B cell (primary cell): Measurements from ENCODE around the gene WDR54. TPM values are rescaled to one million over a fixed set of nuclear protein-coding genes. Genes with fewer than 3 reads are reported as not detected.

Source experiments
- ATAC-seq: fragments of 200-7000 bp; cut with Tn5 transposase; one replicate; pipeline ENCODE4 v1.10.0; 2021; ENCODE audit warnings: low read depth, mild to moderate bottlenecking, moderate number of reproducible peaks, moderate library complexity
- CTCF ChIA-PET: fragments of 350-600 bp; sonication (Branson Sonifier 250); formaldehyde crosslinking; loops from one replicate; lab custom pipeline; 2021; ENCODE audit warnings: antibody characterized with exemption, inconsistent platforms; lab: Charles Lee
- POLR2A ChIA-PET: fragments of 350-600 bp; sonication (Branson Sonifier 250); formaldehyde crosslinking; loops from one replicate; lab custom pipeline; 2021; ENCODE audit warnings: antibody characterized with exemption; lab: Charles Lee
- DNase-seq: peaks from one replicate; pipeline ENCODE4 v3.0.0; 2013
- H2AFZ ChIP-seq: 2 replicates; pipeline ENCODE4 v1.6.1; 2012; ENCODE audit warnings: mild to moderate bottlenecking, low read depth, low read length; ENCODE audit not compliant: insufficient read depth, poor library complexity, severe bottlenecking
- H3K27ac ChIP-seq, 2 donors: 1 replicate in 1 of 2; 2 replicates in 1 of 2; pipeline ENCODE4 v1.5.1; 2012 to 2013; ENCODE audit warnings: low read length in 2 of 2, mild to moderate bottlenecking in 2 of 2, moderate library complexity in 1 of 2
- H3K27me3 ChIP-seq, 4 experiments: fragments of 200-600 bp in 1 of 4; sonication (generic) in 1 of 4; replicated peaks in 1 of 4; 1 replicate in 2 of 4; 2 replicates in 2 of 4; pipeline versions ENCODE4 v1.6.1 to v1.7.0; 2013 to 2016; ENCODE audit warnings: low read length in 3 of 4, mild to moderate bottlenecking in 2 of 4, mixed read lengths in 1 of 4, moderate library complexity in 1 of 4; ENCODE audit not compliant: insufficient read depth in 4 of 4, control insufficient read depth in 3 of 4; ENCODE audit errors: control extremely low read depth in 1 of 4
- H3K36me3 ChIP-seq, 2 experiments: replicated peaks in 1 of 2; 1 replicate in 1 of 2; 2 replicates in 1 of 2; pipeline versions ENCODE4 v1.6.1 to v1.7.1; 2013; ENCODE audit warnings: low read length in 1 of 2; ENCODE audit not compliant: insufficient read depth in 2 of 2, control insufficient read depth in 1 of 2; ENCODE audit errors: control extremely low read depth in 1 of 2, extremely low read depth in 1 of 2
- H3K4me1 ChIP-seq, 2 donors: fragments of 200-600 bp in 1 of 2; sonication (generic) in 1 of 2; 1 replicate in 1 of 2; 2 replicates in 1 of 2; pipeline versions ENCODE4 v1.5.1 to v1.6.1; 2013 to 2017; ENCODE audit warnings: low read length in 2 of 2; ENCODE audit not compliant: control insufficient read depth in 2 of 2, insufficient read depth in 2 of 2
- H3K4me2 ChIP-seq: replicated peaks from 2 replicates; pipeline ENCODE3; 2012; ENCODE audit warnings: mild to moderate bottlenecking, low read depth, low read length; ENCODE audit not compliant: poor library complexity, severe bottlenecking
- H3K4me3 ChIP-seq, 5 experiments: fragments of 200-600 bp in 1 of 5; sonication (generic) in 1 of 5; 1 replicate in 3 of 5; 2 replicates in 2 of 5; pipeline versions ENCODE4 v1.5.1 to v1.7.0; 2011 to 2016; ENCODE audit warnings: low read length in 4 of 5, mild to moderate bottlenecking in 4 of 5, low read depth in 2 of 5, control low read depth in 1 of 5, moderate library complexity in 1 of 5; ENCODE audit not compliant: insufficient read depth in 1 of 5; ENCODE audit errors: control extremely low read depth in 1 of 5, extremely low read depth in 1 of 5
- H3K79me2 ChIP-seq: fragments of 200-600 bp; sonication (generic); one replicate; pipeline ENCODE4 v1.6.0; 2016; ENCODE audit warnings: low read length; ENCODE audit not compliant: control insufficient read depth, insufficient read depth
- H3K9ac ChIP-seq: fragments of 200-600 bp; sonication (generic); 2 replicates; pipeline ENCODE4 v1.6.1; 2017; ENCODE audit warnings: mild to moderate bottlenecking, low read length, moderate library complexity
- H3K9me3 ChIP-seq, 3 donors: one replicate each; pipeline versions ENCODE4 v1.6.1 to v1.7.1; 2013; ENCODE audit warnings: low read length in 2 of 3; ENCODE audit not compliant: control insufficient read depth in 2 of 3, insufficient read depth in 1 of 3; ENCODE audit errors: control extremely low read depth in 1 of 3
- H4K20me1 ChIP-seq: 2 replicates; pipeline ENCODE4 v1.6.0; 2012; ENCODE audit warnings: mild to moderate bottlenecking, low read length; ENCODE audit not compliant: insufficient read depth, control insufficient read depth, poor library complexity, severe bottlenecking
- H3K27ac Mint-ChIP-seq: one replicate; pipeline ENCODE4 v1.8.0; 2021; ENCODE audit warnings: mixed read lengths
- H3K27me3 Mint-ChIP-seq: one replicate; pipeline ENCODE4 v1.8.0; 2021; ENCODE audit warnings: mixed read lengths
- H3K4me1 Mint-ChIP-seq: one replicate; pipeline ENCODE4 v1.8.0; 2021; ENCODE audit warnings: mixed read lengths
- H3K4me3 Mint-ChIP-seq: one replicate; pipeline ENCODE4 v1.8.0; 2021; ENCODE audit warnings: mixed read lengths
- H3K9me3 Mint-ChIP-seq: one replicate; pipeline ENCODE4 v1.8.0; 2022; ENCODE audit warnings: mixed read lengths; ENCODE audit not compliant: insufficient read depth
- CTCF ChIP-seq: fragments of 200-600 bp; IDR thresholded peaks from one replicate; pipeline ENCODE4 v1.8.0; 2022; ENCODE audit warnings: antibody characterized with exemption, mild to moderate bottlenecking
- EZH2 ChIP-seq: IDR thresholded peaks from 2 replicates; pipeline ENCODE4 v1.6.1; 2012; ENCODE audit warnings: borderline replicate concordance, low read depth, mild to moderate bottlenecking, moderate library complexity, low read length; ENCODE audit not compliant: insufficient read depth, poor library complexity, severe bottlenecking
- WGBS: methylation state at CpG from one replicate; pipeline ENCODE4 v1.1.5; 2013; ENCODE audit warnings: missing lambda C conversion rate; ENCODE audit not compliant: insufficient coverage; 5-methylcytosine and 5-hydroxymethylcytosine counted together
- intact Hi-C: fragments of 100-400 bp; cut with micrococcal nuclease; formaldehyde crosslinking; loops from one replicate; pipeline ENCODE4 v1.10.0; 2022
- polyA plus RNA-seq: library from polyadenylated mRNA; depleted of rRNA; stranded (reverse); fragments of >200 nt; gene quantifications from 2 replicates; pipeline ENCODE4 v1.2.3, GENCODE V29; 2012
- total RNA-seq, 2 donors: library from RNA; stranded (reverse); fragments of 120-200 nt in 1 of 2; gene quantifications; 1 replicate in 1 of 2; 2 replicates in 1 of 2; pipeline versions ENCODE4 v1.2.3 to v1.2.4, GENCODE V29; 2013 to 2022

Gene WDR54
- total and polyA plus RNA-seq, 2 donors (not counting 1 experiment from before 2014, with no cell fraction given): 42.2 to 52.8 TPM

GRCh38 chr2:74417197-74417596 lies 4.3 kb upstream of the WDR54 start:
- Mint-ChIP-seq H3K4me1 (peaks cover 59% of the 10 kb centered on the region), H3K27me3 (no peaks in the 10 kb centered on the region), H3K9me3 (no peaks in the 10 kb centered on the region), H3K27ac (peak overlapping the region; percentile 73), H3K4me3 (peak overlapping the region; percentile 9)
- Histone ChIP-seq H3K4me3 (no peak overlapping the region), H3K79me2 (peaks cover 4% of the 10 kb centered on the region), H3K9me3 (no peaks in the 10 kb centered on the region), H3K4me2 (no peak overlapping the region), H3K9ac (no peak overlapping the region), H2AFZ (no peak overlapping the region), H3K27ac (no peak overlapping the region), H4K20me1 (no peaks in the 10 kb centered on the region), H3K27me3 (no peaks in the 10 kb centered on the region), H3K36me3 (no peaks in the 10 kb centered on the region), H3K4me1 (peaks cover 49 to 70% of the 10 kb centered on the region in 2 donors)
- ATAC-seq (no peak), DNase-seq (no peak)
- POLR2A ChIA-PET: no interaction called here
- 100% methylated on average over 2 of the region's 3 CpGs for WGBS
- CTCF ChIA-PET: no interaction called here
- TF ChIP-seq CTCF: no peak
- TF ChIP-seq EZH2: no peak
- intact Hi-C loops: no loop called here

- WGBS: 95% methylated on average over 3 of the region's 6 CpGs
- no peaks in the 10 kb centered on the region for H3K27me3 ChIP-seq
- H3K4me2 ChIP-seq: no peak overlapping the region
- ATAC-seq (no peak), DNase-seq (no peak)
- intact Hi-C loops: no loop called here
- Mint-ChIP-seq H3K4me1 (peaks cover 62% of the 10 kb centered on the region), H3K9me3 (no peaks in the 10 kb centered on the region), H3K27me3 (no peaks in the 10 kb centered on the region), H3K4me3 (no peak overlapping the region), H3K27ac (peak overlapping the region; percentile 73)
- H2AFZ ChIP-seq: no peak overlapping the region
- peaks cover 51 to 72% of the 10 kb centered on the region in 2 donors for H3K4me1 ChIP-seq
- H3K27ac ChIP-seq: no peak overlapping the region
- no peaks in the 10 kb centered on the region for H3K36me3 ChIP-seq
- ChIA-PET POLR2A (no interaction called here), CTCF (no interaction called here)
- no peaks in the 10 kb centered on the region for H3K9me3 ChIP-seq
- no peak for TF ChIP-seq CTCF
- no peak for TF ChIP-seq EZH2
- no peak overlapping the region for H3K4me3 ChIP-seq
- no peaks in the 10 kb centered on the region for H4K20me1 ChIP-seq
- H3K79me2 ChIP-seq: peaks cover 4% of the 10 kb centered on the region
- no peak overlapping the region for H3K9ac ChIP-seq
Measured at GRCh38 chr2:74417763-74418162, 3.8 kb upstream of the WDR54 start.
